ENCODE data around the gene ERAP2. TPM values are rescaled to one million over a fixed set of nuclear protein-coding genes. Genes with fewer than 3 reads are reported as not detected.

The ERAP2 gene
- total and polyA plus RNA-seq, 10 of the 15 experiments (the other 5 are each of a cell fraction or from before 2014, with no cell fraction given) = 4.0 to 28.7 (median 11.7) TPM

GRCh38 chr5:96834016-96834415, 42.3 kb upstream of the ERAP2 start:
- BruUV-seq (replicated peaks) = no TSS peak
- Histone ChIP-seq H2AFZ (ENCODE audit: control insufficient read depth, low read depth, low read length) (no peak overlapping the region), H3K4me1 (ENCODE audit: control insufficient read depth, insufficient read depth, low read length) (peaks cover 5% of the 10 kb centered on the region; the same call in 1 of the 2 replicates), H3K36me3 (ENCODE audit: control insufficient read depth in 2 of 2, insufficient read depth in 2 of 2, low read length in 1 of 2) (no peaks in the 10 kb centered on the region), H3K9ac (ENCODE audit: control insufficient read depth, insufficient read depth, low read length) (no peak overlapping the region), H3K79me2 (ENCODE audit: control insufficient read depth, insufficient read depth, low read length) (no peaks in the 10 kb centered on the region), H4K20me1 (ENCODE audit: control insufficient read depth, insufficient read depth) (no peaks in the 10 kb centered on the region), H3K27me3 (replicated peaks in 1 of 2; ENCODE audit: control insufficient read depth in 2 of 2, insufficient read depth in 2 of 2, low read length in 1 of 2) (no peaks in the 10 kb centered on the region), H3K4me3 (no peak overlapping the region), H3K9me3 (replicated peaks; ENCODE audit: control insufficient read depth, insufficient read depth, low read length) (no peaks in the 10 kb centered on the region), H3K27ac (ENCODE audit: control insufficient read depth, insufficient read depth) (no peak overlapping the region), H3K4me2 (ENCODE audit: control insufficient read depth, insufficient read depth) (no peak overlapping the region)
- ATAC-seq (no peak), DNase-seq (ENCODE audit: low read depth, low spot score) (no peak), FAIRE-seq (no peak)
- ChIA-PET RAD21 (ENCODE audit: unreplicated experiment) (no interaction called here), CTCF (no interaction called here), POLR2A (no interaction called here), SMC1A (ENCODE audit: uncharacterized antibody, unreplicated experiment) (interaction anchor here (1.0 kb wide), 2 partner anchors 21 to 28 kb away, joined by 3 read pairs; no protein-coding TSS in a partner anchor)
- in situ Hi-C loops (cut with MboI) = no loop called here
- 79% methylated on average over 3 of the region's 3 CpGs for WGBS (ENCODE audit: insufficient coverage, insufficient replicate concordance, low lambda C conversion rate, missing lambda C conversion rate)
- intact Hi-C loops (cut with micrococcal nuclease; ENCODE audit: unreplicated experiment) = no loop called here
- no peak for TF ChIP-seq ESRRA (IDR thresholded peaks at IDR 0.05; ENCODE audit: low read length)
- no peak for TF ChIP-seq YBX1 (IDR thresholded peaks at IDR 0.05)
- no peak for TF ChIP-seq RELA (IDR thresholded peaks at IDR 0.05; ENCODE audit: borderline replicate concordance, partially characterized antibody)
- TF ChIP-seq SMC3 (IDR thresholded peaks at IDR 0.05; ENCODE audit: borderline replicate concordance, low read length) = no peak
- no peak for TF ChIP-seq SKIL (IDR thresholded peaks at IDR 0.05; ENCODE audit: low read depth, poor library complexity, severe bottlenecking)
- no peak for TF ChIP-seq SREBF2 (IDR thresholded peaks at IDR 0.05; ENCODE audit: low read length)
- TF ChIP-seq, protein P1, sequence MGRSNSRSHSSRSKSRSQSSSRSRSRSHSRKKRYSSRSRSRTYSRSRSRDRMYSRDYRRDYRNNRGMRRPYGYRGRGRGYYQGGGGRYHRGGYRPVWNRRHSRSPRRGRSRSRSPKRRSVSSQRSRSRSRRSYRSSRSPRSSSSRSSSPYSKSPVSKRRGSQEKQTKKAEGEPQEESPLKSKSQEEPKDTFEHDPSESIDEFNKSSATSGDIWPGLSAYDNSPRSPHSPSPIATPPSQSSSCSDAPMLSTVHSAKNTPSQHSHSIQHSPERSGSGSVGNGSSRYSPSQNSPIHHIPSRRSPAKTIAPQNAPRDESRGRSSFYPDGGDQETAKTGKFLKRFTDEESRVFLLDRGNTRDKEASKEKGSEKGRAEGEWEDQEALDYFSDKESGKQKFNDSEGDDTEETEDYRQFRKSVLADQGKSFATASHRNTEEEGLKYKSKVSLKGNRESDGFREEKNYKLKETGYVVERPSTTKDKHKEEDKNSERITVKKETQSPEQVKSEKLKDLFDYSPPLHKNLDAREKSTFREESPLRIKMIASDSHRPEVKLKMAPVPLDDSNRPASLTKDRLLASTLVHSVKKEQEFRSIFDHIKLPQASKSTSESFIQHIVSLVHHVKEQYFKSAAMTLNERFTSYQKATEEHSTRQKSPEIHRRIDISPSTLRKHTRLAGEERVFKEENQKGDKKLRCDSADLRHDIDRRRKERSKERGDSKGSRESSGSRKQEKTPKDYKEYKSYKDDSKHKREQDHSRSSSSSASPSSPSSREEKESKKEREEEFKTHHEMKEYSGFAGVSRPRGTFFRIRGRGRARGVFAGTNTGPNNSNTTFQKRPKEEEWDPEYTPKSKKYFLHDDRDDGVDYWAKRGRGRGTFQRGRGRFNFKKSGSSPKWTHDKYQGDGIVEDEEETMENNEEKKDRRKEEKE (IDR thresholded peaks at IDR 0.05) = no peak
- no peak for TF ChIP-seq TAF1 (IDR thresholded peaks at IDR 0.05; ENCODE audit: borderline replicate concordance, low read depth, low read length)
- TF ChIP-seq IRF3 (IDR thresholded peaks at IDR 0.05) = no peak
- no peak for TF ChIP-seq ZZZ3 (IDR thresholded peaks at IDR 0.05; ENCODE audit: control insufficient read depth, insufficient read length, low read depth)
- TF ChIP-seq RBBP5 (conservative IDR thresholded peaks at IDR 0.05) = no peak
- TF ChIP-seq, protein P2, sequence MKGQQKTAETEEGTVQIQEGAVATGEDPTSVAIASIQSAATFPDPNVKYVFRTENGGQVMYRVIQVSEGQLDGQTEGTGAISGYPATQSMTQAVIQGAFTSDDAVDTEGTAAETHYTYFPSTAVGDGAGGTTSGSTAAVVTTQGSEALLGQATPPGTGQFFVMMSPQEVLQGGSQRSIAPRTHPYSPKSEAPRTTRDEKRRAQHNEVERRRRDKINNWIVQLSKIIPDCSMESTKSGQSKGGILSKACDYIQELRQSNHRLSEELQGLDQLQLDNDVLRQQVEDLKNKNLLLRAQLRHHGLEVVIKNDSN (IDR thresholded peaks at IDR 0.05; ENCODE audit: borderline replicate concordance, extremely low read length, insufficient read depth, low read depth, low read length) = no peak
- no peak for TF ChIP-seq CHD2 (IDR thresholded peaks at IDR 0.05; ENCODE audit: borderline replicate concordance, low read depth, low read length)
- no peak for TF ChIP-seq KLF5 (IDR thresholded peaks at IDR 0.05; ENCODE audit: partially characterized antibody)

All from GM12878 (cell line).